CD4-positive, alpha-beta T cell treated with Interleukin-2 at 100 ng/mL for 4 hours (primary cell): ENCODE measurements around the gene PPM1F.
A peak's percentile ranks its signal among the peaks of the same experiment; 100 is the strongest.

Experiments
- DNase-seq: peaks from one replicate; pipeline ENCODE4 v3.0.0-alpha.2; 2020; ENCODE audit warnings: low spot score

The PPM1F gene

GRCh38 chr22:21952586-21953571, at the start of gene PPM1F:
PPM1F (minus strand) TSS chr22:21952848; CDS start chr22:21946048, 6,800 bp downstream.
- DNase-seq, result peak; percentile 89

GRCh38 chr22:22001664-22002525, 49.2 kb upstream of the PPM1F start:
- no peak for DNase-seq

DNA sequence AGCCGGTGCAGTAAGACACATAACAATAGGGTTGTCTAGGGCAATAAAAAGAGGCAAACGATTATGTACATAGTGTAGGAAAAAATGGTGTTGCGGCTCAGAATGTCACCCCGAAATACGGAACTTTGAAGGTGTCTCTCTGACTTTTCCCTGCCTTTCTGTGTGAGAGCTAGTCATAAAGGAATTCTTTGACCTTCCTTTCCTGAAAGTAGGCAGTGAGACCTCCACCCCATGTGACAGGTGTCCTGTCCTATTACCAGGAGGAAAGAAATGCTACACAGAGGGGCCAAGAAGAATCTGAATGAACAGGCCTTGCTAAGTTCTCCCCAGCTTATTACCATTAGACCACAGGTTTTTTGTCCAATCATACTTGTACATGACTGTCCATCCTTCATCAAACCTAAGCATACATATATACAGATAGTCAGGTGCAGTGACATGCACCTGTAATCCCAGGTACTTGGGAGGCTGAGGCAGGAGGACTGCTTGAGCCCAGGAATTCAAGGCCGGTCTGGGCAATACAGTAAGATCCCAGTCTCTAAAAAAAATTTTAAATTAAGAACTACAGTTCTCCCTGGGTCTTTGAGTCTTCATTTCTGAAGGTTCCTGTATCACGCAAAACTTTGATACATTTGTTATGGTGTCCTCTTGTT, 46.1 kb upstream of the PPM1F start:
- DNase-seq, result no peak

DNA sequence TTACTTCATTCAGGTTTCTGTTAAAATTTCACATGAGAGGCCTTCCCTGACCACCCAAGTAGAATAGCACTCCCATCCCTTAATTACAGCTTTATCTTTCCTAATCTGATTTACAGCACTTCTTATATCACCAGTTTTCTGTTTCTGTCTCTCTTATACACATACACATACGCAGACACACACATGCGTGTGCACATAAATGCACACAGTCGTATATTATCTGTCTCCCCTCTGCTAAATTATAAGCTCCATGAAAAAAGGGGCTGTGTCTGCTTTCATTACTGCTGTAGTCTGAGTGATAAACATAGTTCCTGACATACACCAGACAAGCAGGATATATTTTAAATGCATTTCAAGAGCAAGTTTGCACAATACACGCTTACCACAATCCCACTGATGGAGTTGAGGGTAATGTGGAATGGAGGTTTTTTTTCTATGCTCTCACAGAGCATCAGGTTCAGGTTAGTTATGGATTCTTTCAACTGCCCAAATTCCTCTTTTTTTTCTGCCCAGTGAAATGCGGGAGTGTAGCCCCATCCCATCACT, 43.6 kb upstream of the PPM1F start:
- DNase-seq, result no peak

- no peak for DNase-seq
Measured at GRCh38 chr22:21995660-21996059, 43.0 kb upstream of the PPM1F start.

DNA sequence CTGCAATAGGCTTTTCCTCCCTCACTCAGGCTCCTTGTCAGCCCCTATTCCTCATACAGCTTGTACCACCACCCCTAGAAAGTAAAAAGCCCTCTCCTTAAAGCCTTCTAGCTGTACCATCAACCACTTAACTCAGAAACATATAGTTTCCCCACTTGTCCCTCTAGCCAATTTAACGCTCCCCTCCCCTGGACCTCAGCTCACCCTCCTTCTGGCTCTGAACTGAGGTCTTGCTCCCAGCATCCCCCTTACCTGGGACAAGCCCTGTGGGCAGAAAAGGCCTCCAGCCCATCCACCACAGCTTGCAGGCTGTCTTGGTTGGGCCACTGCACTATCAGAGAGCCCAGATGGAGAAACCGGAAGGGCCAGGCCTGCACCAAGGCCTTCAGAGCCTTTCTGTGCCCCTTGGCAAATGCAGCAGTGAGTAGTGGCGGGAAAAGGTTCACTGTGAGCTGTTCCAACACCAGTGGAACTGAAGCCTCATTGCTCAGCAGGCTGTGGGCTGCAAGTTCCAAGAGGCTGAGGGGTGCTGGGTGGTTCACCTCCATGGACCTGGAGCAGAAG, 42.3 kb upstream of the PPM1F start:
- no peak for DNase-seq

- DNase-seq, result no peak
Measured at GRCh38 chr22:21992593-21993237, 40.1 kb upstream of the PPM1F start.

GRCh38 chr22:21991774-21992173, 39.1 kb upstream of the PPM1F start:
- DNase-seq, result no peak

- no peak for DNase-seq
Measured at GRCh38 chr22:21991304-21991596, 38.6 kb upstream of the PPM1F start.

GRCh38 chr22:21990445-21991303, 38.0 kb upstream of the PPM1F start:
- no peak for DNase-seq

DNA sequence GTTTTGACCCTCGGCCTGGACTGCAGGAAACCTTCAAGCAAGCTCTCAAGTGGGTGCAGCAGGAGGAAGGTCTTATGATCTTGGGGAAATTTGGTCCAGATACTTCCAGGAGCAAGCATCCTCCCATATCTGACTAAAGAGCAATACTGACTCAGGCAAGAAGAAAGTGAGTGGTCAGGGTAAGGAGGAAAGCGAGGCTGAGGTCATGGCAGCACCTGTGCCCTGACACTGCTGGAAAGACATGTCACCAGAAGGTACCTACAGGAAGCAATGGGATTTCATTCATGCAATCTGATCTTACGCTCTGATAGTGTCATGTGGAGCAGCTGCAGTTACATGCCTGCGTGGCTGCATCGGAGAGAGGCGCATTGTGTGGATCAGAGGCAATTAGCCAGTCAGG, 36.4 kb upstream of the PPM1F start:
- no peak for DNase-seq

DNA sequence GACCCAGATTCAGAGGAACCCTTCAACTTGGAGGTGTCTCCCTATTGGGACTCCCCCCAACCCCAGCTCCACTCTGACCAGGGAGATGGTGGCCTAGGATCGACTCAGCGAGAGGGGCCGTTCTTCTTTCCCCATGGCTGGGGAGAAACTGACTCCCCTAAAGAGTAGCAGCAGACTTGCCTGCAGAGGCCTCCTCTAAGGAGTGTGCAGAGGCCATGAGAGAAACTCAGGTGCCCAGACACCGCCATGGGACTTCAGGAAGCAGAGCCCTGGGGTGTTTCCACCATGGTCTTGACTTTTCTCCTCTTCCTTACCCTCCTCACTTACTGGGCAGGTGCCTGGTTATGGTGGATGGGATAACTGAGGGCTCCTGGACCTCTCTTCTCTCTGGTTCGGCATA, 32.6 kb upstream of the PPM1F start:
- no peak for DNase-seq

DNA sequence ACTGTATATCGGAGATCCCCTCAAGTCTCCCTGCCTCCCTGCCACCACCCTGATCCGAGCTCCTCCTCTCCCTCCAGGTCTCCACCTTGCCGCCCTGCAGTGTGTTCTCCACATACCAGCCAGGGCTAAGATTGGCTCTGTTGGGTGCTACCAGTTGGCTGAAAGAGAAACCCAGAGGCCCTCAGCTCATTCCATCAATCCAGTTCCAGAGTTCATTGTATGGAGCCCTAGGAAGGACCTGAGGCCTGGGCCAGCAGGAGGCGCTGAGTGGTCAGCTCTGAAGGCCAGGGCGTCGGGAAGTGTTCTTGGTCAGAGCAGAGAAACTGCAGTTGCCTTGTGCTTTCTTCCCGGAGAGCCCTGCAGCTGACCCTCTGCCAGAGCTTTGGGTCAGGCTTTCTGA, 32.1 kb upstream of the PPM1F start:
- DNase-seq, result no peak

DNA sequence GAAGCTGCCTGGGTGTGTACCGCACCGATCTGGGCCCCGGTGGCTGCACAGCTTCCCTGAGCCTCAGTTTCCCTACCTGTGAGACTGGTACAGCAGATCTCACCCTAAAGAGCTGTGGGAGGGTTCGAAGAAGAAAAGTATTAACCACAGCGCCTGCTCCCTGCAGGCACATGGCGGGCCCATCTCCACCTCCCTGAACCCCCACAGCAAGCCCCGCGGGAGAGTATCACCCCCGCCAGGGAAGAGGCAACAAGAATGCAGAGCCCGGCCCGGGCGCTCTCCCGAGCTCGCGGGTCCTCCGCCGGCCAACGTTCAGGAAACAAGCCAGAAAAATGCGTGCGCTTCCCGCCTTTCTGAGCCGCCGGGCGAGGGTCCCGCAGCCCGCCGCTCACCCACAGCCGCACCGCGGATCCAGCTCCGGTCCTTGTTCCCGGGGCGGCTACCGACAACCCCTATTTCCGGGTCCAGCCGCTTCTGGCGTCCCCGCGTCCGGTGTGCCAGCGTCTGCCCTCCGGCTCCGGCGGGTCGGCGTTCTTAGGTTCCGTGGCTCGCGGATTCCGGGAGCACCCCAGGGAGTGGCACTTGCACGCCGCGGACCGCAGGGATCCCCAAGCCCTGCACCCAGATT, 29.8 kb upstream of the PPM1F start, which contains the start of gene TOP3B:
Gene TOP3B (minus strand): TSS at position 450 of the 628 bp plus-strand sequence. CDS start 7,078 bp downstream, outside the sequence.
- peak; percentile 80 for DNase-seq

DNA sequence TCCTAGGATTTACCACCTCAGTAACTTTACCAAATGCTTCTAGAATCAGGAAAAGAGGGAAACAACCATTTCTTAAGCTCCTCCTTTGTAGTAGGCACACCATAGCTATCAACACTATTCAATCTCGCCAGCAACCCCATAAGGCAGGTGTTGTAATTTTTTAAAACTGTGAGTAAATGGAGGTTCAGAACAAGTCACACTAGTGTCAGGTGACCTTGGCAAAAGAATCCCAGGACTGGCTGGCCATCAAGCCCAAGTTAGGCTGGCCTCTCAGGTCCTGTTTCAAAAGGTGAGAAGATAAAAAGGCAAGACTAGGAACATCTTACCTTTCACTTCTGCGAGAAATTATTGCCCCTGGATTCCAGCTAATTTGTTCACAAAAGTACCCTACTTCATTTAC, 29.2 kb upstream of the PPM1F start:
- DNase-seq, result no peak

- DNase-seq, result no peak
Measured at GRCh38 chr22:21980547-21980946, 27.9 kb upstream of the PPM1F start.

- no peak for DNase-seq
Measured at GRCh38 chr22:21978564-21979386, 26.1 kb upstream of the PPM1F start.

DNA sequence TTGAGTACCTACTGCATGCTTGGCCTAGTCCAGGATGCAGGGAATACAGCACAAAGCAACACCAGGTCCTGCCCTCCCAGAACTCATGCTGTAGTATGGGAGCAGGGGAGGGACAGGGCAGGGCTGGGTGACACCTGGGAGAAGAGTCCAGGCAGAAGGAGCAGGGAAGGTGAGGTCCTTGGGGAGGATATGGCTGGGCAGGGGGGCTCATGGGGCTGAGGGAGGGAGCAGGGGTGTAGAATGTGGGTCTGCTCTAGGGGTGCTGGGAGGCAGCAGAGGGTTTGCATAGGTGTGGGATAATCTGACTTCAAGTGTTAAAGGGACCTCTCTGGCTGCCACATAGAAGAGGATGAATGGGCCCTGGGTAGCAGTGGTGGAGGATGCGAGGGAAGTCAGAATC, 25.2 kb upstream of the PPM1F start:
- no peak for DNase-seq

DNA sequence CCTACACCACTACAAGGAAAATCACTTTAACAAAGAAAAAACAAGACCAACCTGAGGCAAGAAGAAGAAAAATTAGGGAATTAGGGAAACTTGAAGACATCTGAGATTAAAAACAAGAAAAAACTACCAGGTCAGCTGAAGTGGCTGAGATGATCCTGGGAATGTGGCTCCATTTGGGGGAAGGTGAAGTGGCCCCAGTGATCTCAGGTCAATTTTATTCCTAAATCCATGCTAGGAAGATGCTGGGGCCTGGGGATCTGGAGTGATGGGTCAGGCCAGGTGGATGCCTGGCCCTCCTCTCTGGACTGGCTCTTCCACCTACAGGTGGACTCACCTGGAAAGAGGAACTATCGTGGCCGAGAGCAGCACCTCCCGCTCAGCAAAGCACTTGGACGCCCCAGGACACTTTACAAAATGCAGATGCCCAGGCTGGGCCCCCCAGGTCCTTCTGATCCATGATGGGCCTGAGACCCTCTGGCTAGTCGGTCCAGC, 23.3 kb upstream of the PPM1F start:
- DNase-seq, result no peak
